HEK293 (cell line): ENCODE results near the gene SPECC1.

Experiments
- CTCF ChIP-seq: fragments of 450-650 bp; formaldehyde crosslinking; IDR thresholded peaks from 2 replicates; pipeline ENCODE4 v1.5.1; 2016; ENCODE audit warnings: missing biosample characterization, missing genetic modification characterization
- PBX3 ChIP-seq: sonication (generic); formaldehyde crosslinking; IDR thresholded peaks from 2 replicates; pipeline ENCODE4 v1.8.1; 2022; ENCODE audit warnings: mild to moderate bottlenecking, moderate library complexity, missing genetic modification reagents
- PRDM4 ChIP-seq: fragments of 450-650 bp; formaldehyde crosslinking; IDR thresholded peaks from 2 replicates; pipeline ENCODE4 v1.5.1; 2017; ENCODE audit warnings: missing biosample characterization, missing genetic modification characterization
- REST ChIP-seq: fragments of 450-650 bp; formaldehyde crosslinking; IDR thresholded peaks from 2 replicates; pipeline ENCODE4 v1.5.1; 2016; ENCODE audit warnings: missing biosample characterization, missing genetic modification characterization
- ZBTB26 ChIP-seq: fragments of 450-650 bp; formaldehyde crosslinking; optimal IDR thresholded peaks from 2 replicates; pipeline ENCODE3; 2016; ENCODE audit warnings: missing biosample characterization, mild to moderate bottlenecking, missing genetic modification characterization
- ZNF221 ChIP-seq: fragments of 450-650 bp; formaldehyde crosslinking; IDR thresholded peaks from 2 replicates; pipeline ENCODE4 v1.5.1; 2017; ENCODE audit warnings: missing biosample characterization, missing genetic modification characterization, borderline replicate concordance
- ZNF362 ChIP-seq: fragments of 450-650 bp; formaldehyde crosslinking; IDR thresholded peaks from 2 replicates; pipeline ENCODE4 v1.5.1; 2016; ENCODE audit warnings: missing biosample characterization, missing genetic modification characterization
- ZNF561 ChIP-seq: fragments of 450-650 bp; IDR thresholded peaks from 2 replicates; pipeline ENCODE4 v1.5.1; 2018; ENCODE audit warnings: missing biosample characterization, missing genetic modification characterization, borderline replicate concordance

- TF ChIP-seq PBX3 (CRISPR knock-in tag) = no peak
- TF ChIP-seq ZNF561 (tag by site-specific recombination) = no peak
- no peak for TF ChIP-seq ZNF221 (tag by site-specific recombination)
- no peak for TF ChIP-seq PRDM4
- TF ChIP-seq ZBTB26 (tag by site-specific recombination) = no peak
- TF ChIP-seq ZNF362 = no peak
- TF ChIP-seq CTCF (tag by site-specific recombination) = no peak
- no peak for TF ChIP-seq REST
Measured at GRCh38 chr17:20242271-20242670, 233.1 kb downstream of the SPECC1 start.
